HL-60 (cell line): ENCODE data around the gene ALDH5A1.
"Not testable (repeated sequence)": the region's sequence is repeated elsewhere in the genome, so short reads cannot be mapped to it uniquely, and the experiment has no call there.

Source experiments
- DNase-seq, 2 experiments: peaks; one replicate each; pipeline ENCODE4 v3.0.0-alpha.2; 2010 to 2020; ENCODE audit warnings: low read depth in 1 of 2, low spot score in 1 of 2
- H3K27ac ChIP-seq: fragments of 250-450 bp; sonication (Bioruptor Pico); replicated peaks from 2 replicates; pipeline ENCODE4 v1.5.1; 2020; ENCODE audit warnings: mild to moderate bottlenecking, moderate library complexity
- H3K27me3 ChIP-seq: fragments of 250-450 bp; sonication (Bioruptor Pico); 2 replicates; pipeline ENCODE4 v1.5.1; 2021; ENCODE audit warnings: mild to moderate bottlenecking, moderate library complexity; ENCODE audit not compliant: insufficient read depth, poor library complexity, severe bottlenecking
- H3K4me3 ChIP-seq: replicated peaks from 2 replicates; pipeline ENCODE4 v1.5.1; 2011; ENCODE audit warnings: mild to moderate bottlenecking, control low read depth, low read length; ENCODE audit not compliant: insufficient read depth
- GABPA ChIP-seq: IDR thresholded peaks from 2 replicates; pipeline ENCODE4 v1.6.1; 2012; ENCODE audit warnings: low read depth
- POLR2AphosphoS5 ChIP-seq: IDR thresholded peaks from 2 replicates; pipeline ENCODE4 v1.6.1; 2012; ENCODE audit warnings: low read depth
- SPI1 ChIP-seq: IDR thresholded peaks from 2 replicates; pipeline ENCODE4 v1.6.1; 2012; ENCODE audit warnings: low read depth, mild to moderate bottlenecking, borderline replicate concordance
- TF ChIP-seq, protein P1 (sequence below): IDR thresholded peaks from 2 replicates; pipeline ENCODE4 v1.6.1; 2012; ENCODE audit warnings: low read depth; ENCODE audit not compliant: insufficient replicate concordance
- TF ChIP-seq, protein P2 (sequence below): IDR thresholded peaks from one replicate; pipeline ENCODE4 v1.5.1; 2011; ENCODE audit warnings: low read length, control low read depth, inconsistent platforms; ENCODE audit not compliant: insufficient read depth

Gene ALDH5A1

DNA sequence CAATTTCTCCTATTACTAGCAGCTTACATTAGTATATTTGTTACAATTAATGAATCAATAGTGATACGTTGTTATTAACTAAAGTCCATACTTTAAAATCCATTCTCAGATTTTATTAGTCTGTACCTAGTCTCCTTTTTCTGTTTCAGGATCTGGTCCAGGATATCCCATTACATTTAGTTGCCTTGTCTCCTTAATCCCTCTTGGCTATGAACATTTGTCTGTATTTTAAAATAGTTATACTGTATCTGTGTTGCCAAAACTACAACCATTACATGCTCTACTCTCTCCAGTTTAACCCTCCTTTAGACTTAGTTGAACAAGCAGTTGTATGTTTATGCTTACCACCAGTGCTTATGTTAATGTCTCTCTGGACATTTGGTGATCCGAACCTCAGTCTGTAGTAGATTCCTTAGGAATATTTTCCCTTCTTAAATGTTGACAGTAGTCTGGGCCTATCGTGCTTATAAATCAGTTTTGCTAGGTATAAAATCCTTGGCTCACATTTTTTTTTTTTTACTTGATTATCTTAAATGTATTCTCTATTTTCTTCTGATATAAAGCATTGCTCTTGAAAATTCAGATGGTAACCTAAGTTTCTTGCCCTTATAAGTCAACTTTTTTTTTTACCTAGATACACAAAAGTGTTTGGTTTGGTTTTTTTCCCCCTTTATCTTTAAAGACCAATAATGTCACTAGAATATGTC lies 12.2 kb downstream of the ALDH5A1 start:
- TF ChIP-seq, protein P1, sequence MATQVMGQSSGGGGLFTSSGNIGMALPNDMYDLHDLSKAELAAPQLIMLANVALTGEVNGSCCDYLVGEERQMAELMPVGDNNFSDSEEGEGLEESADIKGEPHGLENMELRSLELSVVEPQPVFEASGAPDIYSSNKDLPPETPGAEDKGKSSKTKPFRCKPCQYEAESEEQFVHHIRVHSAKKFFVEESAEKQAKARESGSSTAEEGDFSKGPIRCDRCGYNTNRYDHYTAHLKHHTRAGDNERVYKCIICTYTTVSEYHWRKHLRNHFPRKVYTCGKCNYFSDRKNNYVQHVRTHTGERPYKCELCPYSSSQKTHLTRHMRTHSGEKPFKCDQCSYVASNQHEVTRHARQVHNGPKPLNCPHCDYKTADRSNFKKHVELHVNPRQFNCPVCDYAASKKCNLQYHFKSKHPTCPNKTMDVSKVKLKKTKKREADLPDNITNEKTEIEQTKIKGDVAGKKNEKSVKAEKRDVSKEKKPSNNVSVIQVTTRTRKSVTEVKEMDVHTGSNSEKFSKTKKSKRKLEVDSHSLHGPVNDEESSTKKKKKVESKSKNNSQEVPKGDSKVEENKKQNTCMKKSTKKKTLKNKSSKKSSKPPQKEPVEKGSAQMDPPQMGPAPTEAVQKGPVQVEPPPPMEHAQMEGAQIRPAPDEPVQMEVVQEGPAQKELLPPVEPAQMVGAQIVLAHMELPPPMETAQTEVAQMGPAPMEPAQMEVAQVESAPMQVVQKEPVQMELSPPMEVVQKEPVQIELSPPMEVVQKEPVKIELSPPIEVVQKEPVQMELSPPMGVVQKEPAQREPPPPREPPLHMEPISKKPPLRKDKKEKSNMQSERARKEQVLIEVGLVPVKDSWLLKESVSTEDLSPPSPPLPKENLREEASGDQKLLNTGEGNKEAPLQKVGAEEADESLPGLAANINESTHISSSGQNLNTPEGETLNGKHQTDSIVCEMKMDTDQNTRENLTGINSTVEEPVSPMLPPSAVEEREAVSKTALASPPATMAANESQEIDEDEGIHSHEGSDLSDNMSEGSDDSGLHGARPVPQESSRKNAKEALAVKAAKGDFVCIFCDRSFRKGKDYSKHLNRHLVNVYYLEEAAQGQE = no peak
- no peak for TF ChIP-seq POLR2AphosphoS5
- Histone ChIP-seq H3K4me3 (no peak overlapping the region), H3K27me3 (no peaks in the 10 kb centered on the region), H3K27ac (no peak overlapping the region)
- no peak for DNase-seq

DNA sequence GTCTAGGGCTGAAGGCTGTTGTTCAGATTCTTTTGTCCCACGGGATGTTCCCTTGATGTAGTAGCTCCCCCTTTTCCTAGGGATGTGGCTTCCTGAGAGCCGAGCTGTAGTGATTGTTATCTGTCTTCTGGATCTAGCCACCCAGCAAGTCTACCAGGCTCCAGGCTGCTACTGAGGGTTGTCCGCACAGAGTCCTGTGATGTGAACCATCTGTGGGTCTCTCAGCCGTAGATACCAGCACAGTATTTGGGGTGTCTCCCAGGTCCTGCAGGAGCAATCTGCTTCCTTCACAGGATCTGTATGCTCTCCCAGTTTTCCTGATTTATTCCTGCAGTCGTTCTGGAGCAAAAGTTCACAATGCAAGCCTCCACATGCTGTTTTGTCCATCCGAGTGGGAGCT lies 17.2 kb downstream of the ALDH5A1 start:
- H3K4me3 ChIP-seq, H3K27me3 ChIP-seq, H3K27ac ChIP-seq, DNase-seq: not testable (repeated sequence)

DNA sequence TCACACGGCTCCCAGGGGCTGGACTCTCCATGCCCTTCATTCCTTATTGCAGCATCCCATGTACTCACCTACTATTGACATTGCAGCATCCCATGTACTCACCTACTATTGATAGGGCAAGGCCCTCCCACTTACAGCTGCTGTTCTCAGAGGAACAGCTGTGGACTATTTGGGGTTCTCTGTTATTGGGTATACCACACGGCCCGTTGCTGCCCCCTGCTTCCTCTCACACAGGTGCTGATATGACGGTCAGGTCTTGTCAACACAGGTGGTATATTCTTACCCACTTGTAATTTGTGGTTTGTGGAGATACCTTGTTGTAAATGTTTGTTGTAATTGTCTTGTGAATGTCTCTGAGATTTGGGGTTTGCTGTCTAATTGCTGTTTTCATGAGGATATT lies 18.8 kb downstream of the ALDH5A1 start:
- TF ChIP-seq, protein P1 = no peak
- H3K4me3 ChIP-seq = no peak overlapping the region
- no peak overlapping the region for H3K27ac ChIP-seq

DNA sequence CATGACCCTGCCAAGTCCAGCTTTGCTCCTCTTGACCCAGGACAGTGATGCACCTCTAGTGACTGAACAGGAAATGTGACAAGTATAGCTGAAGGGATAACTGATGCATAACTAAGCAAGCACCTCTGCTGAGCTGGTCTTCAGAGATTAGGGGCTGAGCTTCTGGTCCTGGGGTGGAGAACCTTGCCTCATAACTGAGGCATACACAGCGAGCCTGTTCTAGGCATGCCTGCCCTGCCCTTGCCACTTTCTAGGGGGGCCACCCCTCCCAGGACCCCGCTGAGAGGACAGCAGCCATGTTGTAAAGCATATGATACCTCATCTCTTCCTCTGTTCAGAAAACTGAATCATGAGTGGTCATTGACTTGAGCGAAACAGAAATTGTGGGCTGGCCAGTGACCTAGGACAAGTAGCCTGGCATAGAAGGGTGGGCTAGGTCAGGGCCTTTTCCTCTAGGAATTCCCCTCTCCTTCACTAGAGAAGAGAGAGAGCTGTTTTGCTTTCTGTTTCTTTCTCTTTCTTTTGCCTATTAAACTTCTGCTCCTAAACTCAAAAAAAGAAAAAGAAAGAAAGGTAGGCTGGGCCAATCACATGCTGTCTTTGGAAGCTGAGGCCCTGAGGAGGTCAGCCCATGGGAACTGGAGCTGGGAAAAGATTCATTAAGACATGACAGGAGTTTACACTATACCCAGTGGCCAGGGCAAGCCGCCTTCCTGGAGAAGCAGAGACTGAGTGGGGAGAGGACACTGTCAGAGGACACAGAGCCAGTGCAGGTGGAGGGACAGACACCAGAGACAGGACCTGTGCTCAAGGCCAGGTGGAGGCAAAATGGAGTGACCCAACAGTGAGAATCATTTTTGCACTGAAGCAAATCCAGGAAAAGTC lies 23.1 kb downstream of the ALDH5A1 start:
- no peak for TF ChIP-seq POLR2AphosphoS5
- no peak for TF ChIP-seq GABPA
- TF ChIP-seq, protein P2, sequence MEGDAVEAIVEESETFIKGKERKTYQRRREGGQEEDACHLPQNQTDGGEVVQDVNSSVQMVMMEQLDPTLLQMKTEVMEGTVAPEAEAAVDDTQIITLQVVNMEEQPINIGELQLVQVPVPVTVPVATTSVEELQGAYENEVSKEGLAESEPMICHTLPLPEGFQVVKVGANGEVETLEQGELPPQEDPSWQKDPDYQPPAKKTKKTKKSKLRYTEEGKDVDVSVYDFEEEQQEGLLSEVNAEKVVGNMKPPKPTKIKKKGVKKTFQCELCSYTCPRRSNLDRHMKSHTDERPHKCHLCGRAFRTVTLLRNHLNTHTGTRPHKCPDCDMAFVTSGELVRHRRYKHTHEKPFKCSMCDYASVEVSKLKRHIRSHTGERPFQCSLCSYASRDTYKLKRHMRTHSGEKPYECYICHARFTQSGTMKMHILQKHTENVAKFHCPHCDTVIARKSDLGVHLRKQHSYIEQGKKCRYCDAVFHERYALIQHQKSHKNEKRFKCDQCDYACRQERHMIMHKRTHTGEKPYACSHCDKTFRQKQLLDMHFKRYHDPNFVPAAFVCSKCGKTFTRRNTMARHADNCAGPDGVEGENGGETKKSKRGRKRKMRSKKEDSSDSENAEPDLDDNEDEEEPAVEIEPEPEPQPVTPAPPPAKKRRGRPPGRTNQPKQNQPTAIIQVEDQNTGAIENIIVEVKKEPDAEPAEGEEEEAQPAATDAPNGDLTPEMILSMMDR = no peak
- TF ChIP-seq, protein P1 = no peak
- no peak for TF ChIP-seq SPI1
- H3K27ac ChIP-seq = no peak overlapping the region
- no peaks in the 10 kb centered on the region for H3K27me3 ChIP-seq
- no peak overlapping the region for H3K4me3 ChIP-seq
- DNase-seq = no peak

More for the DNA sequence above, 18.8 kb downstream of the ALDH5A1 start:
- no peaks in the 10 kb centered on the region for H3K27me3 ChIP-seq
- DNase-seq = no peak
